HUES6 (cell line): ENCODE data around the gene PUDP.

ENCODE experiments used
- H3K27ac ChIP-seq: 2 replicates; pipeline ENCODE4 v1.7.0; 2013; ENCODE audit warnings: low read depth, mild to moderate bottlenecking, low read length, inconsistent platforms
- H3K27me3 ChIP-seq: 2 replicates; pipeline ENCODE4 v1.6.1; 2013; ENCODE audit warnings: low read length; ENCODE audit not compliant: control insufficient read depth, insufficient read depth
- H3K36me3 ChIP-seq: 2 replicates; pipeline ENCODE4 v1.6.1; 2013; ENCODE audit warnings: low read length; ENCODE audit not compliant: control insufficient read depth, insufficient read depth
- H3K4me1 ChIP-seq: 2 replicates; pipeline ENCODE4 v1.6.1; 2013; ENCODE audit warnings: low read length; ENCODE audit not compliant: control insufficient read depth, insufficient read depth
- H3K4me3 ChIP-seq: 2 replicates; pipeline ENCODE4 v1.5.1; 2013; ENCODE audit warnings: low read depth, low read length
- H3K9ac ChIP-seq: one replicate; pipeline ENCODE4 v1.6.1; 2013; ENCODE audit warnings: mild to moderate bottlenecking, low read length
- H3K9me3 ChIP-seq: 2 replicates; pipeline ENCODE4 v1.6.1; 2013; ENCODE audit warnings: low read depth, low read length; ENCODE audit not compliant: control insufficient read depth, insufficient read depth

PUDP gene

GRCh38 chrX:7168371-7168770, 20.4 kb upstream of the PUDP start:
- H3K4me3 ChIP-seq = no peak overlapping the region
- H3K36me3 ChIP-seq = no peaks in the 10 kb centered on the region
- no peak overlapping the region for H3K27ac ChIP-seq
- 0 out of 2 replicates have a peak, but pooled peaks cover 5% of the 10 kb centered on the region for H3K9me3 ChIP-seq
- H3K9ac ChIP-seq = no peak overlapping the region
- no peaks in the 10 kb centered on the region for H3K27me3 ChIP-seq
- no peaks in the 10 kb centered on the region for H3K4me1 ChIP-seq

GRCh38 chrX:7164174-7164573, 16.2 kb upstream of the PUDP start:
- H3K4me3 ChIP-seq = no peak overlapping the region

GRCh38 chrX:7163146-7163677, 15.3 kb upstream of the PUDP start:
- H3K36me3 ChIP-seq = no peaks in the 10 kb centered on the region
- peaks cover 18% of the 10 kb centered on the region for H3K4me1 ChIP-seq
- H3K27me3 ChIP-seq = no peaks in the 10 kb centered on the region
- no peak overlapping the region for H3K4me3 ChIP-seq
- no peak overlapping the region for H3K27ac ChIP-seq
- H3K9ac ChIP-seq = no peak overlapping the region
- no peaks in the 10 kb centered on the region for H3K9me3 ChIP-seq

More at GRCh38 chrX:7164174-7164573, 16.2 kb upstream of the PUDP start:
- H3K36me3 ChIP-seq = no peaks in the 10 kb centered on the region
- H3K4me1 ChIP-seq = peaks cover 8% of the 10 kb centered on the region
- no peaks in the 10 kb centered on the region for H3K27me3 ChIP-seq
- H3K9ac ChIP-seq = no peak overlapping the region
- H3K9me3 ChIP-seq = 0 out of 2 replicates have a peak, but pooled peaks cover 3% of the 10 kb centered on the region
- no peak overlapping the region for H3K27ac ChIP-seq

- Histone ChIP-seq H3K9ac (no peak overlapping the region), H3K4me3 (no peak overlapping the region), H3K4me1 (peaks cover 20% of the 10 kb centered on the region), H3K27ac (no peak overlapping the region), H3K36me3 (no peaks in the 10 kb centered on the region), H3K9me3 (no peaks in the 10 kb centered on the region), H3K27me3 (no peaks in the 10 kb centered on the region)
Measured at GRCh38 chrX:7159149-7159861, 11.4 kb upstream of the PUDP start.

- no peaks in the 10 kb centered on the region for H3K36me3 ChIP-seq
- H3K9me3 ChIP-seq = no peaks in the 10 kb centered on the region
- H3K4me3 ChIP-seq = no peak overlapping the region
- no peak overlapping the region for H3K9ac ChIP-seq
- H3K4me1 ChIP-seq = peaks cover 27% of the 10 kb centered on the region
- H3K27ac ChIP-seq = no peak overlapping the region
- H3K27me3 ChIP-seq = peaks cover 4% of the 10 kb centered on the region; the same call in 1 of the 2 replicates
Measured at GRCh38 chrX:7158468-7158990, 10.6 kb upstream of the PUDP start.

- peaks cover 11% of the 10 kb centered on the region for H3K27me3 ChIP-seq
- no peaks in the 10 kb centered on the region for H3K9me3 ChIP-seq
- no peak overlapping the region for H3K4me3 ChIP-seq
- no peak overlapping the region for H3K9ac ChIP-seq
- H3K36me3 ChIP-seq = no peaks in the 10 kb centered on the region
- H3K27ac ChIP-seq = no peak overlapping the region
- H3K4me1 ChIP-seq = peaks cover 27% of the 10 kb centered on the region
Measured at GRCh38 chrX:7156879-7157278, 8.9 kb upstream of the PUDP start.

GRCh38 chrX:7155163-7155562, 7.2 kb upstream of the PUDP start:
- Histone ChIP-seq H3K4me3 (no peak overlapping the region), H3K36me3 (no peaks in the 10 kb centered on the region), H3K4me1 (peaks cover 27% of the 10 kb centered on the region), H3K27me3 (peaks cover 11% of the 10 kb centered on the region), H3K27ac (no peak overlapping the region), H3K9me3 (no peaks in the 10 kb centered on the region), H3K9ac (no peak overlapping the region)

GRCh38 chrX:7154041-7154597, 6.2 kb upstream of the PUDP start:
- Histone ChIP-seq H3K9me3 (no peaks in the 10 kb centered on the region), H3K27me3 (peaks cover 11% of the 10 kb centered on the region), H3K27ac (no peak overlapping the region), H3K36me3 (no peaks in the 10 kb centered on the region), H3K9ac (no peak overlapping the region), H3K4me1 (peaks cover 18% of the 10 kb centered on the region), H3K4me3 (no peak overlapping the region)

- no peak overlapping the region for H3K9ac ChIP-seq
- no peaks in the 10 kb centered on the region for H3K36me3 ChIP-seq
- peaks cover 9% of the 10 kb centered on the region for H3K4me1 ChIP-seq
- no peaks in the 10 kb centered on the region for H3K9me3 ChIP-seq
- peaks cover 11% of the 10 kb centered on the region for H3K27me3 ChIP-seq
- H3K4me3 ChIP-seq = no peak overlapping the region
- no peak overlapping the region for H3K27ac ChIP-seq
Measured at GRCh38 chrX:7153231-7153630, 5.3 kb upstream of the PUDP start.

- H3K9me3 ChIP-seq = no peaks in the 10 kb centered on the region
- H3K9ac ChIP-seq = no peak overlapping the region
- no peak overlapping the region for H3K27ac ChIP-seq
- H3K27me3 ChIP-seq = peaks cover 11% of the 10 kb centered on the region
- no peaks in the 10 kb centered on the region for H3K36me3 ChIP-seq
- H3K4me1 ChIP-seq = peaks cover 7% of the 10 kb centered on the region; the same call in 1 of the 2 replicates
- H3K4me3 ChIP-seq = no peak overlapping the region
Measured at GRCh38 chrX:7149411-7149810, 1.5 kb upstream of the PUDP start.

GRCh38 chrX:7147413-7147977, 458 bp downstream of the PUDP start, which contains the start of gene STS:
Gene STS (plus strand): TSS chrX:7147712. CDS start chrX:7253200, 105,488 bp downstream.
- H3K4me3 ChIP-seq = peak within 1 kb of the TSS; percentile 95
- no peaks in the 10 kb centered on the region for H3K9me3 ChIP-seq
- peak within 1 kb of the TSS; percentile 88 for H3K9ac ChIP-seq
- peak within 1 kb of the TSS; percentile 64; the same call in 1 of the 2 replicates for H3K27ac ChIP-seq
- no peaks in the 10 kb centered on the region for H3K4me1 ChIP-seq
- H3K27me3 ChIP-seq = no peaks in the 10 kb centered on the region
- no peaks in the 10 kb centered on the region for H3K36me3 ChIP-seq
